ENCODE measurements around the gene MST1R.

DNA sequence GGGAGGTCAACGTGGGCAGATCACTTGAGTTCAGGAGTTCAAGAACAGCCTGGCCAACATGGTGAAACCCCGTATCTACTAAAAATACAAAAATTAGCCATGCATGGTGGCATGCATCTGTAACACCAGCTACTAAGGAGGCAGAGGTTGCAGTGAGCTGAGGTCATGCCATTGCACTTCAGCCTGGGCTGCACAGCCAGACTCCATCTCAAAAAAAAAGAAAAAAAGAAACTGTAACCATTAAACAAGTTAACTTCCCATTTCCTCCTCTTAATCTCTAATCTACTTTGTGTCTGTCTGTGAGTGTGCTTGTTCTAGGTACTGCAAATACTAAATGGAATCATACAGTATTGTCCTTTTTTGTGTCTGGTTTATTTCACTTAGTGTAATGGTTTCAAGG is 39.0 kb upstream of the MST1R start:
- TF ChIP-seq ZNF274 (IDR thresholded peaks at IDR 0.05; ENCODE audit: low read depth, low read length), result no peak
- no peak for TF ChIP-seq SUZ12 (IDR thresholded peaks at IDR 0.05; ENCODE audit: extremely low read depth, insufficient read depth, insufficient read length)
- no peak for TF ChIP-seq YY1 (IDR thresholded peaks at IDR 0.05; ENCODE audit: insufficient read depth, insufficient read length)
